SIG-M5 treated with dmso at 0.1 percent for 504 hours (cell line): ENCODE results near the gene KRT7.
"Not testable (repeated sequence)": the region's sequence is repeated elsewhere in the genome, so short reads cannot be mapped to it uniquely, and the experiment has no call there.

ENCODE experiments used
- DNase-seq: peaks from one replicate; lab custom pipeline; 2025; ENCODE audit not compliant: unreplicated experiment; lab: John Stamatoyannopoulos, UW

The KRT7 gene

GRCh38 chr12:52277486-52278245 is 44.6 kb downstream of the KRT7 start:
- DNase-seq: no peak

- DNase-seq: peak; percentile 56
Measured at GRCh38 chr12:52278575-52279421, 45.8 kb downstream of the KRT7 start.

GRCh38 chr12:52279422-52280318 is 46.6 kb downstream of the KRT7 start:
- no peak for DNase-seq

- peak; percentile 88 for DNase-seq
Measured at GRCh38 chr12:52280319-52280795, 47.3 kb downstream of the KRT7 start.

GRCh38 chr12:52280796-52281560 is 47.9 kb downstream of the KRT7 start:
- DNase-seq: peak; percentile 61

- DNase-seq: no peak
Measured at GRCh38 chr12:52284562-52285171, 51.6 kb downstream of the KRT7 start.

GRCh38 chr12:52285172-52285745 is 52.2 kb downstream of the KRT7 start:
- no peak for DNase-seq

- DNase-seq: no peak
Measured at GRCh38 chr12:52285851-52286530, 52.9 kb downstream of the KRT7 start.

GRCh38 chr12:52286857-52287785 is 54.1 kb downstream of the KRT7 start:
- not testable (repeated sequence) for DNase-seq

GRCh38 chr12:52287816-52288805 is 55.1 kb downstream of the KRT7 start:
- not testable (repeated sequence) for DNase-seq

- not testable (repeated sequence) for DNase-seq
Measured at GRCh38 chr12:52290483-52291134, 57.6 kb downstream of the KRT7 start.

GRCh38 chr12:52291267-52291935 is 58.4 kb downstream of the KRT7 start, which contains the start of gene KRT81:
KRT81 (minus strand) TSS chr12:52291534; CDS start chr12:52291465, 69 bp downstream.
- DNase-seq: no peak

- no peak for DNase-seq
Measured at GRCh38 chr12:52293926-52294325, 60.9 kb downstream of the KRT7 start.

- no peak for DNase-seq
Measured at GRCh38 chr12:52294803-52295202, 61.8 kb downstream of the KRT7 start.

- DNase-seq: peak; percentile 4
Measured at GRCh38 chr12:52295663-52296062, 62.6 kb downstream of the KRT7 start.
